ENCODE results near the gene HEPH.

Gene HEPH

DNA sequence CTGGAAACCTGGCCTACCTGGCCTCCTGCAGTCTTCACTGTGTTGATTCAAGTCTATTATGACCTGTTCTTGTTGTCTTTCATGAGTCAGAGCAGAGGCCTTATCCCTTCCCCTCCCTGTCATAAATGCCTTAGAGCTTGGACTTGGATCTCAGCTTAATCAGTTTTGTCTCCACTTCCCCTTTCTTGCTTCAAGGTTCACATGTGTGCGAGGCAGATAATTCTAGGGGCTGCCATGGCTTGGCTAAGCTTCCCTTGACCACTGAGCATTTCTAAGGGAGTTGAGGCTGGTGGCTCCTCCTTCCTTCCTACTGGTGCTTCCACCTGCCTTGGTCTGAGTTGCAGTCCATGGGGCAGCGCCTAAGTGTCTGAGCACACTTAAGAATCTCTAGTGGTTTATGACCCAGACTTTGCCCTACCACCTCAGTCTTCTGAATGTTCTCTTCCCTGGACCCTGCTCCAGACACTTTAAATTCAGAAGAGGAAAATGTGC lies 1.7 kb upstream of the HEPH start:
- Histone ChIP-seq H3K4me3 (ENCODE audit: extremely low read depth, insufficient read depth, low read length, poor library complexity, severe bottlenecking) (no peak overlapping the region), H3K27ac (ENCODE audit: low read depth, low read length, severe bottlenecking) (no peak overlapping the region), H3K4me1 (ENCODE audit: control insufficient read depth, insufficient read depth, low read length, poor library complexity, severe bottlenecking) (no peaks in the 10 kb centered on the region), H3K36me3 (ENCODE audit: control insufficient read depth, insufficient read depth, low read length) (peaks cover 2% of the 10 kb centered on the region), H3K9me3 (ENCODE audit: control insufficient read depth, low read length) (no peaks in the 10 kb centered on the region)
- 100% methylated on average over 1 of the region's 2 CpGs; no CpG with 5 or more reads in 1 of the 2 experiments for WGBS, 2 experiments (ENCODE audit: insufficient coverage in 2 of 2)

DNA sequence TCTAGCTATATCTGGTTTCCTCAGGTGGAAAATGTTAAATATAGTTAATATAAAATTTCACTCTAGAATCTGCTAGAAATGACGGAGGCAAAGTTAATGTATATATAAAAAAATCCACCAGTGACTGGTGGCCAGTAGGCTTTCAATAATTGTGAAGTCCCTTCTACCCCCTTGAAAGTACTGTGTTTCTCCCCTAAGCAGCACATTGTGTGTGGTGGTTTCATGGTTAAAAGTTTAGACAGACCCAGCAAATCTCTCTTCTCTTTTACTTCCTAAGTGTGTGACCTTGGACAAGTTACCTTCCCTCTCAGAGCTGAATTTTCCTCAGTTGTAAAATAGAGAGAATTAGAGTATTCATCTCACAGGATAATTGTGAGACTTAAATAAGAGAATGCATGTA lies 600 bp upstream of the HEPH start:
- no CpG with 5 or more reads among the region's 1 CpG for WGBS, 2 experiments (ENCODE audit: insufficient coverage in 2 of 2)
- Histone ChIP-seq H3K9me3 (ENCODE audit: control insufficient read depth, low read length) (no peaks in the 10 kb centered on the region), H3K4me1 (ENCODE audit: control insufficient read depth, insufficient read depth, low read length, poor library complexity, severe bottlenecking) (no peaks in the 10 kb centered on the region), H3K4me3 (ENCODE audit: extremely low read depth, insufficient read depth, low read length, poor library complexity, severe bottlenecking) (no peak overlapping the region), H3K36me3 (ENCODE audit: control insufficient read depth, insufficient read depth, low read length) (peaks cover 11% of the 10 kb centered on the region), H3K27ac (ENCODE audit: low read depth, low read length, severe bottlenecking) (no peak overlapping the region)

DNA sequence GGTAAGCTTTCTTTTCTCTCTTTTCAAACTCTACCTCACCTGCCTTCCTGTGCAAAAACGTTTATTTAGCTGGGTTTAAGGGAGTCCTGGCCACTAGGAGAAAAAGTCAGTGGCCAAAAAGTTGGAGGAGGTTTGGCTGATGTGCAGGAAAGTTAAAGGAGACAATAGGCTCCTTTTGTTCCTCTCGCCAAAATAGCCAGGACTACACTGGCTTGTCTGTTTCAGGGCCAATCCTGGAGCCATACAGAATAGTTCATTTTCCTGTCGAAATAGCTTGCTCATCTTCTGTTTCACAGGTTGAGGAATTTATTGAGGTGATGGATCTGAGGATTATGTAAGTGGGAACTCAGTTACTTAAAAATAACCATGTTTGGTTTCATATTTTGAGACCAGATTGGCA lies 423 bp downstream of the HEPH start:
- WGBS, 2 experiments (ENCODE audit: insufficient coverage in 2 of 2) = no CpG with 5 or more reads among the region's 3 CpGs
- Histone ChIP-seq H3K9me3 (ENCODE audit: control insufficient read depth, low read length) (no peaks in the 10 kb centered on the region), H3K36me3 (ENCODE audit: control insufficient read depth, insufficient read depth, low read length) (peaks cover 11% of the 10 kb centered on the region), H3K27ac (ENCODE audit: low read depth, low read length, severe bottlenecking) (peak overlapping the region; percentile 53), H3K4me1 (ENCODE audit: control insufficient read depth, insufficient read depth, low read length, poor library complexity, severe bottlenecking) (no peaks in the 10 kb centered on the region), H3K4me3 (ENCODE audit: extremely low read depth, insufficient read depth, low read length, poor library complexity, severe bottlenecking) (peak overlapping the region; percentile 58)

DNA sequence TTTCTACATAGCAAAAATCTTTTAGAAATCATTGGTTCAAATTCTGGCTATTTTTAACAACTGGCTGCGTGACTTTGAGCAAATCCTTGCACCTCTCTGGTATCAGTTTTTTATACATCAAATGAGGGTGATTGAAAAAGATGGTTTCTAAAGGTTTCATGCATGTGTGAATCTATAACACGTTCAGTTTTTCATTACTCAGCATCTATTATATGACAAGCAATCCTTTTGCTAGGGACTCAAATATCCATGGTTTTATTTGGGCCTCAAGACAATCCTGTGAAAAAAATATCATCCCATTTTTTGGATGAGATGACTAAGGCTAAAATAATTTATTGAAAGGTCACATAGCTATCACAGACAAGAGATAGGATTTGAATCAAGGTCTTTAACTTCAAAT lies 884 bp downstream of the HEPH start:
- H3K27ac ChIP-seq (ENCODE audit: low read depth, low read length, severe bottlenecking) = no peak overlapping the region
- H3K4me1 ChIP-seq (ENCODE audit: control insufficient read depth, insufficient read depth, low read length, poor library complexity, severe bottlenecking) = no peaks in the 10 kb centered on the region
- WGBS, 2 experiments (ENCODE audit: insufficient coverage in 2 of 2) = no CpG with 5 or more reads among the region's 2 CpGs

DNA sequence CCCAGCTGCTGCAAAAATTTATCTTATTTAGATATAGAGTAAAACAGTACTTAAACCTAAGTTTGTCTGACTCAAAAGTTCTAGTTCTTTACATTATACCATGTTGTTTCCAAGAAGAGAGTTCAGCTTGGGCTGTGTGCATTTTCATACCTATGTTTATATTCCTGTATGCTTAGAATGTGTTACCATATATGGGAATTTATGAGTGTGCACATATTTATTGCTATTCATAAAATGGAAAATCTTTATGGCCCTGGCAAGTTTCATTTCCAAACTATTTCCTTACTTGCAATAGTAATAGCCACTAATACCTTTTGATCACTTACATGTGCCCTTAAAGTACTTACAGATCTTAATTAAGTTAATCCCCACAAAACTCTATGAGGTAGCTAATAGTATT lies 2.6 kb downstream of the HEPH start:
- H3K4me1 ChIP-seq (ENCODE audit: control insufficient read depth, insufficient read depth, low read length, poor library complexity, severe bottlenecking) = peaks cover 6% of the 10 kb centered on the region
- peaks cover 16% of the 10 kb centered on the region for H3K36me3 ChIP-seq (ENCODE audit: control insufficient read depth, insufficient read depth, low read length)
- H3K9me3 ChIP-seq (ENCODE audit: control insufficient read depth, low read length) = no peaks in the 10 kb centered on the region
- H3K4me3 ChIP-seq (ENCODE audit: extremely low read depth, insufficient read depth, low read length, poor library complexity, severe bottlenecking) = no peak overlapping the region
- no peak overlapping the region for H3K27ac ChIP-seq (ENCODE audit: low read depth, low read length, severe bottlenecking)

More for the DNA sequence above, 884 bp downstream of the HEPH start:
- H3K4me3 ChIP-seq (ENCODE audit: extremely low read depth, insufficient read depth, low read length, poor library complexity, severe bottlenecking) = peak overlapping the region; percentile 58
- peaks cover 11% of the 10 kb centered on the region for H3K36me3 ChIP-seq (ENCODE audit: control insufficient read depth, insufficient read depth, low read length)
- H3K9me3 ChIP-seq (ENCODE audit: control insufficient read depth, low read length) = no peaks in the 10 kb centered on the region

DNA sequence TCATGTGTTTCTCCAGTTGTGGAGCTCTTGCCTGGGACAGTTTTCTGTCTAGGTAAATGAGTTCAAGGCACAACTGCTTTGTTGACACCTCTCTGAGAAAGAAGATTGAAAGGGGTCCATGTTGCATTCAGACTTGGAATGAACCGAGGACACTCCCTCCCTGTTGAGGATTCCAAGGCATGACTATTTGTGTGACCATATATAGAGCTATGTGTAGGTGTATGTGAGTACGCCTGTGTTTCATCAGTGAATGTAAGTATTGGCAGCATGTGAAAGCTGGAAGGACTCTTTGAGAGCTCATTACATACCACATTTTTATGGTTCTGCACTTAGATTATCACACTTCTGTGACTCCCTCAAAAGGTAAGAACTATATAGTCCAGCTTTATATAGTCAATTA lies 3.4 kb downstream of the HEPH start:
- no peak overlapping the region for H3K27ac ChIP-seq (ENCODE audit: low read depth, low read length, severe bottlenecking)
- WGBS, 2 experiments (ENCODE audit: insufficient coverage in 2 of 2) = no CpG with 5 or more reads among the region's 2 CpGs
- H3K9me3 ChIP-seq (ENCODE audit: control insufficient read depth, low read length) = no peaks in the 10 kb centered on the region
- H3K36me3 ChIP-seq (ENCODE audit: control insufficient read depth, insufficient read depth, low read length) = peaks cover 24% of the 10 kb centered on the region
- H3K4me1 ChIP-seq (ENCODE audit: control insufficient read depth, insufficient read depth, low read length, poor library complexity, severe bottlenecking) = peaks cover 6% of the 10 kb centered on the region
- no peak overlapping the region for H3K4me3 ChIP-seq (ENCODE audit: extremely low read depth, insufficient read depth, low read length, poor library complexity, severe bottlenecking)

DNA sequence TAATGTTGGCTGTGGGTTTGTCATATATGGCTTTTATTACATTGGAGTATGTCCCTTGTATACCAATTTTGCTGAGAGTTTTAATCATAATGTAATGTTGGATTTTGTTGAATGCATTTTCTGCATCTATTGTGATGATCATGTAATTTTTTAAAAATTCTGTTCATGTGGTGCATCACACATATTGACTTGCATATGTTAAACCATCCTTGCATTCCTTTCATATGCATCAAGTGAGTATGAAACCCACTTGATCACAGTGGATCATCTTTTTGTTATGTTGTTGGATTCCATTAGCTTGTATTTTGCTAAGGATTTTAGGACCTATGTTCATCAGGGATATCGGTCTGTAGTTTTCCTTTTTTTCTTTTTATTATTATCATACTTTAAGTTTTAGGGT lies 12.1 kb downstream of the HEPH start:
- no peaks in the 10 kb centered on the region for H3K4me1 ChIP-seq (ENCODE audit: control insufficient read depth, insufficient read depth, low read length, poor library complexity, severe bottlenecking)
- WGBS, 2 experiments (ENCODE audit: insufficient coverage in 2 of 2) = no CpG with 5 or more reads among the region's 1 CpG
- H3K27ac ChIP-seq (ENCODE audit: low read depth, low read length, severe bottlenecking) = no peak overlapping the region
- peaks cover 51% of the 10 kb centered on the region for H3K36me3 ChIP-seq (ENCODE audit: control insufficient read depth, insufficient read depth, low read length)
- H3K4me3 ChIP-seq (ENCODE audit: extremely low read depth, insufficient read depth, low read length, poor library complexity, severe bottlenecking) = no peak overlapping the region
- H3K9me3 ChIP-seq (ENCODE audit: control insufficient read depth, low read length) = peaks cover 10% of the 10 kb centered on the region

DNA sequence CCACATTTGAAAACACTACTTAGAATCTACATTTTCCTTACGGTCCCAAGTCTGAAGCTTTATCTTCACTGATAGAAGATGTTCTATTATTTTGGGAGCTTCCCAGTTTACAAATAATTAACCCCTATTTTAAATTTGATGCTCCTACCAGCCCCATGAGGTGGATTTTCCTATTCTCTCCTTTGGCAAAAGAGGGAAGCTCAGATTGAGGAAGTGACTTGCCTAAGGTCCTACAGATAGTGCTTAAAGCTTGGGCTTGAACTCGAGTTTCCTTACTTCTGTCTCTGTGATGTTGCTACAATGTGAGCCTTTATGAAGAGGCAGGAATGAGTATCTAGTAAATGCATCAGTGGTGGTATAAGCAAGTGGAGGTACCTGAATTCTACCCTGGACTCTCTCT lies 27.5 kb downstream of the HEPH start:
- WGBS, 2 experiments (ENCODE audit: insufficient coverage in 2 of 2) = no CpG with 5 or more reads among the region's 2 CpGs
- Histone ChIP-seq H3K36me3 (ENCODE audit: control insufficient read depth, insufficient read depth, low read length) (peaks cover 35% of the 10 kb centered on the region), H3K4me3 (ENCODE audit: extremely low read depth, insufficient read depth, low read length, poor library complexity, severe bottlenecking) (no peak overlapping the region), H3K4me1 (ENCODE audit: control insufficient read depth, insufficient read depth, low read length, poor library complexity, severe bottlenecking) (no peaks in the 10 kb centered on the region), H3K9me3 (ENCODE audit: control insufficient read depth, low read length) (no peaks in the 10 kb centered on the region), H3K27ac (ENCODE audit: low read depth, low read length, severe bottlenecking) (no peak overlapping the region)

DNA sequence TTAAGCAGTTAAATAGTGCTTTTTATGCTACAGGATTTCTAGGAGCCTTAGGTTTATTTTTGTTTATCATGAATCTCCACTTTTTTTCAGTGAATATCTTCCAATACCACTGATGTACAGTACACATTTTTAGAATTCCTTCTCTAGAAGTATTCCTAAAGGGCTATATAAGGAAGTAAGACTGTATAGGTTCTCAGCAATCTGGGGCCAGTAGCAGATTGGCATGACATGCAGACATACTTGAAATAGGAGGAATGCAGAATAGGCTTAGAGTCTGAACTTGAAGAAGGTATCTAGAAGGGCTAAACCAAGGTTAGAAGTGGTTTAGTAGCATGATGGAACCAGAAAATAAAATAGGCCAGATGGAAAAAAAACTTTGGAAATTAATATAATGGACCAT lies 29.8 kb downstream of the HEPH start:
- H3K36me3 ChIP-seq (ENCODE audit: control insufficient read depth, insufficient read depth, low read length) = peaks cover 38% of the 10 kb centered on the region

DNA sequence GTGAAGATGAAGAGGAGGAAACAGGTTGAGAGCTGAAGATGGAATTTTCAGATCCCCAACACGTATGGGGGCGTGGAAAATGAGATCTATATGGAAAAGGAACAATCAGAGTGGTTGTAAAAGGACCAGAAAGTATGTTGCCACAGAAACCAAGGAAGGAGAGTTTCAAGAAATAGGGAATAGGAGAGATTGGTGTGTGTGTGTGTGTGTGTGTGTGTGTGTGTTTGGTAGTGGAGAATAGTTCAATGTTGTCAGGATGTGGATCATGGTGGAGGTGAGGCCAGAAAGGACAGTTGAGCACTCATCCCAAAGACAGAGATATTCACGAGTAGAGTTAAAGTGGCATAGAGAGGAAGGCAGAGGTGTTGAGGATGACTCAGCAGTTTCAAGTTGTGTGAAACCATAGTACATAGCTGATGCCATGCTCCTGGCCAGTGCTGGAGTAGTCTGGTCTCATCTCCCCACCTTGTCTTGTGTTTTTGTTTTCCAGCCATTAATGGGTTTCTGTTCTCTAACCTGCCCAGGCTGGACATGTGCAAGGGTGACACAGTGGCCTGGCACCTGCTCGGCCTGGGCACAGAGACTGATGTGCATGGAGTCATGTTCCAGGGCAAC lies 36.1 kb downstream of the HEPH start:
- no peaks in the 10 kb centered on the region for H3K9me3 ChIP-seq (ENCODE audit: control insufficient read depth, low read length)
- 88 to 94% methylated on average over 1 to 3 of the region's 4 CpGs for WGBS, 2 experiments (ENCODE audit: insufficient coverage in 2 of 2)
- H3K4me3 ChIP-seq (ENCODE audit: extremely low read depth, insufficient read depth, low read length, poor library complexity, severe bottlenecking) = no peak overlapping the region
- H3K36me3 ChIP-seq (ENCODE audit: control insufficient read depth, insufficient read depth, low read length) = peaks cover 12% of the 10 kb centered on the region
- H3K27ac ChIP-seq (ENCODE audit: low read depth, low read length, severe bottlenecking) = no peak overlapping the region
- H3K4me1 ChIP-seq (ENCODE audit: control insufficient read depth, insufficient read depth, low read length, poor library complexity, severe bottlenecking) = peaks cover 3% of the 10 kb centered on the region

More for the DNA sequence above, 29.8 kb downstream of the HEPH start:
- no peaks in the 10 kb centered on the region for H3K9me3 ChIP-seq (ENCODE audit: control insufficient read depth, low read length)
- no peak overlapping the region for H3K4me3 ChIP-seq (ENCODE audit: extremely low read depth, insufficient read depth, low read length, poor library complexity, severe bottlenecking)
- no peaks in the 10 kb centered on the region for H3K4me1 ChIP-seq (ENCODE audit: control insufficient read depth, insufficient read depth, low read length, poor library complexity, severe bottlenecking)
- H3K27ac ChIP-seq (ENCODE audit: low read depth, low read length, severe bottlenecking) = no peak overlapping the region

DNA sequence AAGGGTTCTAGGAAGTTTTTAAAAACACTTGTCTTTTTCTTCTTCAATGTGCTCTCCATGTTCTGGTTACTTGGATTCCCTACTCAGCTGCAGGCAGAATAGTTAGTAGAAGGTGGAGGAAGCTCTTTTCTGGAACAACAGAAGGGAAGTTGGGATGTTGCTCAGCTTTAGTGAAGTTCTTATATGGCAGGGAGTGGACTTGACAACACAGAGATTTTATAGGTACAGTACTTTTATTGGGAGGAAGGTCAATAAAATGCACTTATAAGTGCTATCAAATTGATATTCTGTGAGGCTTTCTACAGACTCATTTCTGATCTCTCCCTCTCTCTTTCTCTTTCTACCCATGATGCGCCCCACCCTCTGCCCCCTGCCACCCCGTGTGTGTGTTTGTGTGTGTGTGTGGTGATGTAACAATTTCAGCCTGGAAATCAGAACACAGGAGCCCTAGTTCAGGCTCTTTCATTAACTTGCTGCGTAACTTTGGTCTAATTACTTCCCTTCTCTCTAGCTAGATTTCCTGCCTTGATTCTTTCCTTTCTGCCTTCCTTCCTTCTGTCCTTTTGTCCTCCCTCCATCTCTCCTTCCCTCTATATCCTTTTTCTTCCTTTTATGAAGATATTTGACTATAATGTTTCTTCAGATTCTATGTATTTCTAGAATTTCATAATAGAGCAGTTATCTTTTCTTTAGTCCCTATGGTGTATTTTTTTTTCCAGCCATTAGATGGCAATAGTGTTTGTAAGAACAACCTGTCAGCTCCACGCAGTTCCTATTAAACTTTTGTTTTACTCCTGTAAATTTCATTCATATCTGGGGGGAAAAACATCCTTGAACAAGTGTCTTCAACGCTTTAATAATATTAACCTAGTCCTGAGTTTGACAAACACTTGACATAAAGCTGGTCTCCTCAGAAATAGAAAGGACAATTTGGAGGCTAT lies 37.1 kb downstream of the HEPH start:
- Histone ChIP-seq H3K36me3 (ENCODE audit: control insufficient read depth, insufficient read depth, low read length) (peaks cover 15% of the 10 kb centered on the region), H3K9me3 (ENCODE audit: control insufficient read depth, low read length) (no peaks in the 10 kb centered on the region), H3K4me3 (ENCODE audit: extremely low read depth, insufficient read depth, low read length, poor library complexity, severe bottlenecking) (no peak overlapping the region), H3K27ac (ENCODE audit: low read depth, low read length, severe bottlenecking) (no peak overlapping the region), H3K4me1 (ENCODE audit: control insufficient read depth, insufficient read depth, low read length, poor library complexity, severe bottlenecking) (peaks cover 3% of the 10 kb centered on the region)
- WGBS, 2 experiments (ENCODE audit: insufficient coverage in 2 of 2) = 100% methylated on average over 1 of the region's 5 CpGs; no CpG with 5 or more reads in 1 of the 2 experiments

All from mesodermal cell (in vitro differentiated cells).